GM12878 (cell line): ENCODE data around the gene EIF4EBP2. TPM values are rescaled to one million over a fixed set of nuclear protein-coding genes. Genes with fewer than 3 reads are reported as not detected.

Experiments
- ATAC-seq: fragments of 200-7000 bp; cut with Tn5 transposase; 3 replicates; pipeline ENCODE4 v1.9.1; 2020; ENCODE audit warnings: mild to moderate bottlenecking, moderate library complexity
- BruUV-seq: library from RNA; stranded (reverse); fragments of 400-500 nt; replicated peaks from 2 replicates; lab custom pipeline; 2021; lab: Mats Ljungman, UMichigan
- CTCF ChIA-PET: fragments of 300-600 bp; sonication (Branson Sonifier 250); formaldehyde crosslinking; extraction: SDS; loops from one replicate; lab custom pipeline; 2021; ENCODE audit warnings: inconsistent platforms; lab: Yijun Ruan, JAX
- POLR2A ChIA-PET: fragments of 350-600 bp; formaldehyde crosslinking; extraction: SDS; loops from one replicate; lab custom pipeline; 2021; ENCODE audit warnings: inconsistent platforms; lab: Charles Lee
- RAD21 ChIA-PET: fragments of 300-600 bp; sonication (Branson Sonifier 250); formaldehyde crosslinking; loops from one replicate; lab custom pipeline; 2023; ENCODE audit warnings: antibody characterized with exemption; ENCODE audit not compliant: unreplicated experiment; lab: Charles Lee
- SMC1A ChIA-PET: fragments of 300-600 bp; sonication (Branson Sonifier 250); formaldehyde crosslinking; loops from one replicate; lab custom pipeline; 2023; ENCODE audit not compliant: unreplicated experiment, uncharacterized antibody; lab: Charles Lee
- DNase-seq: peaks from one replicate; pipeline ENCODE4 v3.0.0-alpha.2; 2011; ENCODE audit warnings: low read depth, low spot score
- FAIRE-seq: peaks from 3 replicates; lab custom pipeline; 2011; peaks lifted over from hg19 to GRCh38; lab: Jason Lieb, UNC
- H2AFZ ChIP-seq: 2 replicates; pipeline ENCODE4 v1.6.0; 2011; ENCODE audit warnings: low read depth, low read length, control low read depth; ENCODE audit not compliant: control insufficient read depth
- H3K27ac ChIP-seq: 2 replicates; pipeline ENCODE4 v1.5.1; 2011; ENCODE audit warnings: control low read depth; ENCODE audit not compliant: control insufficient read depth, insufficient read depth
- H3K27me3 ChIP-seq, 2 experiments: replicated peaks in 1 of 2; 2 replicates each; pipeline versions ENCODE4 v1.6.0 to v1.6.1; 2011; ENCODE audit warnings: low read length in 1 of 2; ENCODE audit not compliant: control insufficient read depth in 2 of 2, insufficient read depth in 2 of 2
- H3K36me3 ChIP-seq, 2 experiments: 2 replicates each; pipeline ENCODE4 v1.5.1; 2011; ENCODE audit warnings: low read length in 1 of 2; ENCODE audit not compliant: control insufficient read depth in 2 of 2, insufficient read depth in 2 of 2
- H3K4me1 ChIP-seq: 2 replicates; pipeline ENCODE4 v1.6.1; 2011; ENCODE audit warnings: mild to moderate bottlenecking, low read length, moderate library complexity, mixed read lengths; ENCODE audit not compliant: control insufficient read depth, insufficient read depth
- H3K4me2 ChIP-seq: 2 replicates; pipeline ENCODE4 v1.6.0; 2011; ENCODE audit warnings: control low read depth; ENCODE audit not compliant: control insufficient read depth, insufficient read depth
- H3K4me3 ChIP-seq: fragments of 200-600 bp; sonication (generic); 2 replicates; pipeline ENCODE4 v1.5.1; 2016
- H3K79me2 ChIP-seq: 2 replicates; pipeline ENCODE4 v1.6.0; 2011; ENCODE audit warnings: low read length; ENCODE audit not compliant: control insufficient read depth, insufficient read depth
- H3K9ac ChIP-seq: 2 replicates; pipeline ENCODE4 v1.8.0; 2011; ENCODE audit warnings: low read length, control low read depth, mixed read lengths; ENCODE audit not compliant: control insufficient read depth, insufficient read depth
- H3K9me3 ChIP-seq: replicated peaks from 3 replicates; pipeline ENCODE4 v1.5.1; 2011; ENCODE audit warnings: mild to moderate bottlenecking, low read length; ENCODE audit not compliant: control insufficient read depth, insufficient read depth
- H4K20me1 ChIP-seq: 2 replicates; pipeline ENCODE4 v1.6.0; 2011; ENCODE audit not compliant: control insufficient read depth, insufficient read depth
- ASH2L ChIP-seq: fragments of 300-600, 200-600 bp; sonication (generic); IDR thresholded peaks from 2 replicates; pipeline ENCODE4 v1.6.1; 2017; ENCODE audit warnings: low read depth, mild to moderate bottlenecking, borderline replicate concordance
- ATF7 ChIP-seq: fragments of 450-650 bp; IDR thresholded peaks from 2 replicates; pipeline ENCODE4 v1.6.1; 2016; ENCODE audit warnings: low read depth, mild to moderate bottlenecking
- CREM ChIP-seq: IDR thresholded peaks from 2 replicates; pipeline ENCODE4 v1.6.1; 2014; ENCODE audit warnings: antibody characterized with exemption, low read depth
- HDGF ChIP-seq: fragments of 450-650 bp; IDR thresholded peaks from 2 replicates; pipeline ENCODE4 v1.6.1; 2016; ENCODE audit warnings: antibody characterized with exemption
- JUNB ChIP-seq: IDR thresholded peaks from 2 replicates; pipeline ENCODE4 v1.6.1; 2016; ENCODE audit warnings: antibody characterized with exemption, mild to moderate bottlenecking
- KDM1A ChIP-seq: fragments of 200-600 bp; sonication (generic); IDR thresholded peaks from 2 replicates; pipeline ENCODE4 v1.6.1; 2016; ENCODE audit warnings: borderline replicate concordance
- MEF2A ChIP-seq: IDR thresholded peaks from 2 replicates; pipeline ENCODE4 v1.6.1; 2011; ENCODE audit warnings: low read depth, mild to moderate bottlenecking, low read length, moderate library complexity; ENCODE audit not compliant: insufficient read depth
- MEF2B ChIP-seq: fragments of 450-650 bp; IDR thresholded peaks from 2 replicates; pipeline ENCODE4 v1.6.1; 2018; ENCODE audit warnings: mild to moderate bottlenecking, moderate library complexity; ENCODE audit not compliant: partially characterized antibody, poor library complexity, severe bottlenecking
- NR2F1 ChIP-seq: fragments of 450-650 bp; conservative IDR thresholded peaks from 2 replicates; pipeline ENCODE4 v1.6.1; 2017; ENCODE audit warnings: mild to moderate bottlenecking
- POLR2AphosphoS2 ChIP-seq: IDR thresholded peaks from 2 replicates; pipeline ENCODE4 v1.6.1; 2011; ENCODE audit warnings: low read depth, mild to moderate bottlenecking, low read length, improper control_type of control experiment, moderate library complexity
- RAD51 ChIP-seq: fragments of 450-650 bp; IDR thresholded peaks from 2 replicates; pipeline ENCODE4 v1.6.1; 2016; ENCODE audit warnings: moderate library complexity, mild to moderate bottlenecking, inconsistent platforms
- RB1 ChIP-seq: fragments of 450-650 bp; formaldehyde crosslinking; IDR thresholded peaks from 2 replicates; pipeline ENCODE4 v1.6.1; 2017; ENCODE audit warnings: mild to moderate bottlenecking, borderline replicate concordance
- SMARCA5 ChIP-seq: fragments of 450-650 bp; IDR thresholded peaks from 2 replicates; pipeline ENCODE4 v1.6.1; 2017; ENCODE audit warnings: mild to moderate bottlenecking
- SPI1 ChIP-seq: IDR thresholded peaks from 2 replicates; pipeline ENCODE4 v1.6.1; 2011; ENCODE audit warnings: low read depth, mild to moderate bottlenecking, low read length, moderate library complexity, borderline replicate concordance; ENCODE audit not compliant: insufficient read depth
- WGBS: methylation state at CpG from one replicate; pipeline ENCODE4 v1.1.6; 2016; ENCODE audit warnings: low lambda C conversion rate; ENCODE audit not compliant: insufficient replicate concordance, insufficient coverage; ENCODE audit errors: missing lambda C conversion rate; 5-methylcytosine and 5-hydroxymethylcytosine counted together
- in situ Hi-C: fragments of 300-500 bp; cut with MboI; formaldehyde crosslinking; loops from 9 replicates; pipeline ENCODE4 v1.14.3; 2018; ENCODE audit warnings: mixed read lengths
- intact Hi-C: fragments of 100-400 bp; cut with micrococcal nuclease; formaldehyde crosslinking; loops from one replicate; pipeline ENCODE4 v1.14.2; 2022; ENCODE audit not compliant: unreplicated experiment
- polyA plus RNA-seq, 11 experiments: library from polyadenylated mRNA; depleted of rRNA in 4 of 11; unstranded in 6 of 11; stranded (reverse) in 5 of 11; fragments of >200 nt; fragmentation: Nextera tagmentation in 4 of 11; fragmentation: Illumina TruSeq in 1 of 11; extraction: Ambion mirVana in 4 of 11; extraction: Trizol in 1 of 11; gene quantifications; 1 replicate in 1 of 11; 2 replicates in 10 of 11; pipeline versions ENCODE4 v1.2.1 to v1.2.3, GENCODE V29; 2011 to 2016; ENCODE audit warnings: inconsistent platforms in 2 of 11, missing spikeins in 2 of 11, low read depth in 1 of 11
- total RNA-seq, 4 experiments: library from RNA; depleted of rRNA in 3 of 4; stranded (reverse); fragments of >200 nt in 3 of 4; fragmentation: Illumina TruSeq in 1 of 4; extraction: Trizol in 1 of 4; gene quantifications; 2 replicates each; pipeline versions ENCODE4 v1.2.1 to v1.2.3, GENCODE V29; 2013 to 2021
- TF ChIP-seq, protein P1 (sequence below): IDR thresholded peaks from 2 replicates; pipeline ENCODE4 v1.6.1; 2011; ENCODE audit warnings: mild to moderate bottlenecking, low read depth, low read length, moderate library complexity; ENCODE audit not compliant: insufficient replicate concordance
- TF ChIP-seq, protein P2 (sequence below): IDR thresholded peaks from 2 replicates; pipeline ENCODE4 v1.6.1; 2012; ENCODE audit warnings: improper control_type of control experiment, low read depth, low read length; ENCODE audit not compliant: insufficient replicate concordance

EIF4EBP2 gene
- total and polyA plus RNA-seq, 10 of the 15 experiments (the other 5 are each of a cell fraction or from before 2014, with no cell fraction given) = 14.4 to 51.3 (median 28.9) TPM

GRCh38 chr10:70474780-70475179 is 70.8 kb downstream of the EIF4EBP2 start:
- Histone ChIP-seq H3K4me1 (peaks cover 35% of the 10 kb centered on the region), H3K4me2 (no peak overlapping the region), H3K27me3 (no peaks in the 10 kb centered on the region; a peak in 1 of 4 replicates), H3K9me3 (no peaks in the 10 kb centered on the region), H3K9ac (no peak overlapping the region), H4K20me1 (no peaks in the 10 kb centered on the region), H3K79me2 (peaks cover 9% of the 10 kb centered on the region), H3K36me3 (no peaks in the 10 kb centered on the region), H3K4me3 (no peak overlapping the region), H3K27ac (no peak overlapping the region), H2AFZ (no peak overlapping the region)
- ChIA-PET RAD21 (no interaction called here), SMC1A (no interaction called here), POLR2A (interaction anchor here (7.7 kb wide), 1 partner anchor 20 kb away, joined by 38 read pairs; no protein-coding TSS in a partner anchor), CTCF (no interaction called here)
- intact Hi-C loops (no loop called here), in situ Hi-C loops (no loop called here)
- TF ChIP-seq, protein P1, sequence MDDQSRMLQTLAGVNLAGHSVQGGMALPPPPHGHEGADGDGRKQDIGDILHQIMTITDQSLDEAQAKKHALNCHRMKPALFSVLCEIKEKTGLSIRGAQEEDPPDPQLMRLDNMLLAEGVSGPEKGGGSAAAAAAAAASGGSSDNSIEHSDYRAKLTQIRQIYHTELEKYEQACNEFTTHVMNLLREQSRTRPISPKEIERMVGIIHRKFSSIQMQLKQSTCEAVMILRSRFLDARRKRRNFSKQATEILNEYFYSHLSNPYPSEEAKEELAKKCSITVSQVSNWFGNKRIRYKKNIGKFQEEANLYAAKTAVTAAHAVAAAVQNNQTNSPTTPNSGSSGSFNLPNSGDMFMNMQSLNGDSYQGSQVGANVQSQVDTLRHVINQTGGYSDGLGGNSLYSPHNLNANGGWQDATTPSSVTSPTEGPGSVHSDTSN = no peak
- TF ChIP-seq JUNB = no peak
- no peak for TF ChIP-seq ATF7
- TF ChIP-seq HDGF = no peak
- TF ChIP-seq RAD51 = no peak
- no peak for TF ChIP-seq CREM
- no peak for TF ChIP-seq ASH2L
- TF ChIP-seq KDM1A = no peak
- no peak for TF ChIP-seq POLR2AphosphoS2
- TF ChIP-seq, protein P2, sequence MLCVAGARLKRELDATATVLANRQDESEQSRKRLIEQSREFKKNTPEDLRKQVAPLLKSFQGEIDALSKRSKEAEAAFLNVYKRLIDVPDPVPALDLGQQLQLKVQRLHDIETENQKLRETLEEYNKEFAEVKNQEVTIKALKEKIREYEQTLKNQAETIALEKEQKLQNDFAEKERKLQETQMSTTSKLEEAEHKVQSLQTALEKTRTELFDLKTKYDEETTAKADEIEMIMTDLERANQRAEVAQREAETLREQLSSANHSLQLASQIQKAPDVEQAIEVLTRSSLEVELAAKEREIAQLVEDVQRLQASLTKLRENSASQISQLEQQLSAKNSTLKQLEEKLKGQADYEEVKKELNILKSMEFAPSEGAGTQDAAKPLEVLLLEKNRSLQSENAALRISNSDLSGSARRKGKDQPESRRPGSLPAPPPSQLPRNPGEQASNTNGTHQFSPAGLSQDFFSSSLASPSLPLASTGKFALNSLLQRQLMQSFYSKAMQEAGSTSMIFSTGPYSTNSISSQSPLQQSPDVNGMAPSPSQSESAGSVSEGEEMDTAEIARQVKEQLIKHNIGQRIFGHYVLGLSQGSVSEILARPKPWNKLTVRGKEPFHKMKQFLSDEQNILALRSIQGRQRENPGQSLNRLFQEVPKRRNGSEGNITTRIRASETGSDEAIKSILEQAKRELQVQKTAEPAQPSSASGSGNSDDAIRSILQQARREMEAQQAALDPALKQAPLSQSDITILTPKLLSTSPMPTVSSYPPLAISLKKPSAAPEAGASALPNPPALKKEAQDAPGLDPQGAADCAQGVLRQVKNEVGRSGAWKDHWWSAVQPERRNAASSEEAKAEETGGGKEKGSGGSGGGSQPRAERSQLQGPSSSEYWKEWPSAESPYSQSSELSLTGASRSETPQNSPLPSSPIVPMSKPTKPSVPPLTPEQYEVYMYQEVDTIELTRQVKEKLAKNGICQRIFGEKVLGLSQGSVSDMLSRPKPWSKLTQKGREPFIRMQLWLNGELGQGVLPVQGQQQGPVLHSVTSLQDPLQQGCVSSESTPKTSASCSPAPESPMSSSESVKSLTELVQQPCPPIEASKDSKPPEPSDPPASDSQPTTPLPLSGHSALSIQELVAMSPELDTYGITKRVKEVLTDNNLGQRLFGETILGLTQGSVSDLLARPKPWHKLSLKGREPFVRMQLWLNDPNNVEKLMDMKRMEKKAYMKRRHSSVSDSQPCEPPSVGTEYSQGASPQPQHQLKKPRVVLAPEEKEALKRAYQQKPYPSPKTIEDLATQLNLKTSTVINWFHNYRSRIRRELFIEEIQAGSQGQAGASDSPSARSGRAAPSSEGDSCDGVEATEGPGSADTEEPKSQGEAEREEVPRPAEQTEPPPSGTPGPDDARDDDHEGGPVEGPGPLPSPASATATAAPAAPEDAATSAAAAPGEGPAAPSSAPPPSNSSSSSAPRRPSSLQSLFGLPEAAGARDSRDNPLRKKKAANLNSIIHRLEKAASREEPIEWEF = no peak
- no peak for TF ChIP-seq NR2F1
- no peak for TF ChIP-seq SMARCA5
- TF ChIP-seq MEF2B = no peak
- TF ChIP-seq MEF2A = no peak
- no peak for TF ChIP-seq RB1
- TF ChIP-seq SPI1 = no peak
- ATAC-seq = no peak
- no peak for FAIRE-seq
- no peak for DNase-seq
- WGBS = 100% methylated on average over 2 of the region's 2 CpGs
- no TSS peak for BruUV-seq
